ENCODE measurements around the gene LY6G5B.

LY6G5B gene

GRCh38 chr6:31659649-31660380 is 10.0 kb upstream of the LY6G5B start:
- TF ChIP-seq CTCF (IDR thresholded peaks at IDR 0.05; ENCODE audit: poor library complexity, severe bottlenecking): no peak
- peaks cover 11% of the 10 kb centered on the region for H3K36me3 ChIP-seq (ENCODE audit: low read depth)
- H3K4me3 ChIP-seq (ENCODE audit: severe bottlenecking): peak overlapping the region; percentile 50
- ATAC-seq (ENCODE audit: low read depth): peak; percentile 19
- peaks cover 13% of the 10 kb centered on the region for H3K4me1 ChIP-seq (ENCODE audit: insufficient read depth, poor library complexity, severe bottlenecking)
- no peak for DNase-seq (ENCODE audit: low spot score)
- peak overlapping the region; percentile 68 for H3K27ac ChIP-seq (ENCODE audit: poor library complexity, severe bottlenecking)
- H3K27me3 ChIP-seq (ENCODE audit: insufficient read depth, poor library complexity, severe bottlenecking): no peaks in the 10 kb centered on the region
- H3K9me3 ChIP-seq (ENCODE audit: severe bottlenecking): no peaks in the 10 kb centered on the region

GRCh38 chr6:31660381-31661261 is 9.2 kb upstream of the LY6G5B start, which contains the start of gene C6orf47:
TSS of gene C6orf47 (minus strand) at chr6:31660778. CDS start at chr6:31659947, 831 bp downstream.
- H3K4me3 ChIP-seq (ENCODE audit: severe bottlenecking): peak within 1 kb of the TSS; percentile 50
- peaks cover 13% of the 10 kb centered on the region for H3K4me1 ChIP-seq (ENCODE audit: insufficient read depth, poor library complexity, severe bottlenecking)
- H3K9me3 ChIP-seq (ENCODE audit: severe bottlenecking): no peaks in the 10 kb centered on the region
- H3K27me3 ChIP-seq (ENCODE audit: insufficient read depth, poor library complexity, severe bottlenecking): no peaks in the 10 kb centered on the region
- no peak for TF ChIP-seq CTCF (IDR thresholded peaks at IDR 0.05; ENCODE audit: poor library complexity, severe bottlenecking)
- H3K36me3 ChIP-seq (ENCODE audit: low read depth): peaks cover 11% of the 10 kb centered on the region
- DNase-seq (ENCODE audit: low spot score) (peak; percentile 86), ATAC-seq (ENCODE audit: low read depth) (peak; percentile 82)
- H3K27ac ChIP-seq (ENCODE audit: poor library complexity, severe bottlenecking): peak within 1 kb of the TSS; percentile 68

GRCh38 chr6:31661262-31662123 is 8.3 kb upstream of the LY6G5B start:
- no peak overlapping the region for H3K4me3 ChIP-seq (ENCODE audit: severe bottlenecking)
- H3K4me1 ChIP-seq (ENCODE audit: insufficient read depth, poor library complexity, severe bottlenecking): peaks cover 13% of the 10 kb centered on the region
- ATAC-seq (ENCODE audit: low read depth): no peak
- peak overlapping the region; percentile 68 for H3K27ac ChIP-seq (ENCODE audit: poor library complexity, severe bottlenecking)
- no peaks in the 10 kb centered on the region for H3K27me3 ChIP-seq (ENCODE audit: insufficient read depth, poor library complexity, severe bottlenecking)
- peaks cover 11% of the 10 kb centered on the region for H3K36me3 ChIP-seq (ENCODE audit: low read depth)
- no peak for TF ChIP-seq CTCF (IDR thresholded peaks at IDR 0.05; ENCODE audit: poor library complexity, severe bottlenecking)
- DNase-seq (ENCODE audit: low spot score): no peak
- no peaks in the 10 kb centered on the region for H3K9me3 ChIP-seq (ENCODE audit: severe bottlenecking)

GRCh38 chr6:31662124-31662723 is 7.6 kb upstream of the LY6G5B start:
- Histone ChIP-seq H3K4me1 (ENCODE audit: insufficient read depth, poor library complexity, severe bottlenecking) (peaks cover 13% of the 10 kb centered on the region), H3K4me3 (ENCODE audit: severe bottlenecking) (no peak overlapping the region), H3K36me3 (ENCODE audit: low read depth) (peaks cover 17% of the 10 kb centered on the region), H3K9me3 (ENCODE audit: severe bottlenecking) (no peaks in the 10 kb centered on the region), H3K27ac (ENCODE audit: poor library complexity, severe bottlenecking) (no peak overlapping the region), H3K27me3 (ENCODE audit: insufficient read depth, poor library complexity, severe bottlenecking) (no peaks in the 10 kb centered on the region)
- DNase-seq (ENCODE audit: low spot score) (no peak), ATAC-seq (ENCODE audit: low read depth) (no peak)
- no peak for TF ChIP-seq CTCF (IDR thresholded peaks at IDR 0.05; ENCODE audit: poor library complexity, severe bottlenecking)

All from RWPE2 (cell line).